Measurements from ENCODE around the gene AMOT.

DNA sequence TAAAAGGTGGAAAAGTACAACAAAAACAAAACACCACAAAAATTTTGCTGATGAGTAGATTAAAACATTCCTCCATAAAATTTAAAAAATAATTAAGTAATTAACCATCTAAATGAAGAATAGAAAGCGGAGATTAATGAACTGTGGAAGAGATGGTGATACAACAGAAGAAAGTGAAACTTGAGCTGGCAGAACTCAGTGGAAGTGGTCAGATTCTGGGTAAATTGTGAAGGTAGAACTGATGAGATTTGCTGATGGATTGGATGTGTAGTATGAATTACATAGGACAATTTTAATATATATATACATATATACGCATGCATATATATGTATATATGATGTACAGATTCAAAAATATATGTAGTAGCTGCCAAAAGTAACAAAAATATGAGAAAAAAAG is 73.9 kb downstream of the AMOT start:
- TF ChIP-seq, protein P1, sequence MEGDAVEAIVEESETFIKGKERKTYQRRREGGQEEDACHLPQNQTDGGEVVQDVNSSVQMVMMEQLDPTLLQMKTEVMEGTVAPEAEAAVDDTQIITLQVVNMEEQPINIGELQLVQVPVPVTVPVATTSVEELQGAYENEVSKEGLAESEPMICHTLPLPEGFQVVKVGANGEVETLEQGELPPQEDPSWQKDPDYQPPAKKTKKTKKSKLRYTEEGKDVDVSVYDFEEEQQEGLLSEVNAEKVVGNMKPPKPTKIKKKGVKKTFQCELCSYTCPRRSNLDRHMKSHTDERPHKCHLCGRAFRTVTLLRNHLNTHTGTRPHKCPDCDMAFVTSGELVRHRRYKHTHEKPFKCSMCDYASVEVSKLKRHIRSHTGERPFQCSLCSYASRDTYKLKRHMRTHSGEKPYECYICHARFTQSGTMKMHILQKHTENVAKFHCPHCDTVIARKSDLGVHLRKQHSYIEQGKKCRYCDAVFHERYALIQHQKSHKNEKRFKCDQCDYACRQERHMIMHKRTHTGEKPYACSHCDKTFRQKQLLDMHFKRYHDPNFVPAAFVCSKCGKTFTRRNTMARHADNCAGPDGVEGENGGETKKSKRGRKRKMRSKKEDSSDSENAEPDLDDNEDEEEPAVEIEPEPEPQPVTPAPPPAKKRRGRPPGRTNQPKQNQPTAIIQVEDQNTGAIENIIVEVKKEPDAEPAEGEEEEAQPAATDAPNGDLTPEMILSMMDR (IDR thresholded peaks at IDR 0.05; ENCODE audit: insufficient read depth, low read depth, low read length) = no peak
- no peak for TF ChIP-seq EZH2 (IDR thresholded peaks at IDR 0.05; ENCODE audit: insufficient read depth, low read length)

Measured in astrocyte (in vitro differentiated cells and primary cell).